ENCODE data around the gene TTLL12.

Gene TTLL12

DNA sequence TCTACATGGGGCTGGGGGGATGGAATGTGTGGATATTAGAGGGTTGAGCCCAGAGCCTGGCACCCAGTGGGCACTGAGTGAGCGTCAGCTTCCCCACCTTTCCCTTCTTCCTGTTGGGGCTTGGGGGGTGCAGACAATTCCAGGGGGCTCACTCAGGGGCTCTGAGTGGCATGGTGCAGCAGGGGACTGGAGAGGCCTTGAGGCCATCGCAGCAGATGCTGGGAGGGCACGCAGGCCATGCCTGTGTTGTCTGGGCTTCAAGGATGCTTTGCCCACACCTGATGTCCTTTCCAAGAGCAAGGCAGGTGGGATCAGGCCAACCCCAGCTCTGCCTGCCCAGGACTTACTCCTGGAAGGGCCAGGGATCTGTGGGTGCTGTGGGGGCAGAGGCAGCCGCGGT, 11.2 kb upstream of the TTLL12 start:
- no peak for DNase-seq

DNA sequence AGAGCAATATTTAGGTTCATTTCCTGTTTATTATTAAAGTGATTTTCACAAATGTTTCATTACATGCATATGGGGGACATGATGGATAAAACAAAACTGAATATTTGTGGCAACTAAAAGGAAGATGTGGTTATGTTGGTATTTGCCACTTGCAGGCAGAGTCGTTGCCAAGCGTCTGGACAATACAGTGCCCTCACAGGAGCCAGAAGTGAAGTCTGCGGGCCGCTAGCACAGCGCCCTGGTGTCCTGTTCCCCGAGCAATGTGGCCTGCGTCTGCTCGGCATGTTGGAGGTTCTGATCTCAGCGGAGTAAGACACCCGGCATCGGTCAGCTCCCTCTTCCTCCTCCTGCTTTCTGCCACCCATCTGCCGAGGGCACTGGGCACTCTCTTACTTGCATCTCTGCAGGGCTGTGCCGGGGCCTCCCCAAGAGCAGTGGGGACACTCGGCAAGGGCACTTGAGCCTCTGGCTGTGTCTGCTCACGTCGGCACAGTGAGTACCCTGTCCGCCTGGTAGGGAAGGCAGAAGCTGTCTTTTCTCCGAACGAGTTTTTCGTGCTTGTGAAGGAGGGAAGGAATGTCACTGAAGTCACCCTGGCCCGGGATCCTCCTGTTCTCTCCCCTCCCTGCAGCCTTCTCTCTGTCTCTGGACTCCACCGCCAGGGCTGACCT, 10.5 kb upstream of the TTLL12 start:
- DNase-seq, result no peak

DNA sequence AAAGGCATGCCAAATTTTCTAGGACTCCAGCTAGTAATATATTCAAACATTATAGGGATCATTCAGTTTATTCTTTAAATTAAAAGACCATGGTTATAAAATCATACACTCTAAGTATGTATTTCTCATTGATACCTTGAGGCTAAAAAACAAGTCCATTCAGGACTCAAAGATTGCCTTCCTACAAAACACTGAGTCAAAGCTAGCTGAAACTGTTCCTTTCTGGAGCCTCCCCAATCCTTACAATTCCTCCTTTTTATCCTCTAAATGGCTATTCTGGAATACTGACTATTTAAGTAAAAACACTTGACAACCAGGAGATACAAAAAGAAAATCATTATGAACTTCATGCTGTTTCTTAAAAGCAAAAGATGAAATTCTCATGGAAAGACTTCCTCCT, 4.9 kb upstream of the TTLL12 start:
- DNase-seq, result no peak

DNA sequence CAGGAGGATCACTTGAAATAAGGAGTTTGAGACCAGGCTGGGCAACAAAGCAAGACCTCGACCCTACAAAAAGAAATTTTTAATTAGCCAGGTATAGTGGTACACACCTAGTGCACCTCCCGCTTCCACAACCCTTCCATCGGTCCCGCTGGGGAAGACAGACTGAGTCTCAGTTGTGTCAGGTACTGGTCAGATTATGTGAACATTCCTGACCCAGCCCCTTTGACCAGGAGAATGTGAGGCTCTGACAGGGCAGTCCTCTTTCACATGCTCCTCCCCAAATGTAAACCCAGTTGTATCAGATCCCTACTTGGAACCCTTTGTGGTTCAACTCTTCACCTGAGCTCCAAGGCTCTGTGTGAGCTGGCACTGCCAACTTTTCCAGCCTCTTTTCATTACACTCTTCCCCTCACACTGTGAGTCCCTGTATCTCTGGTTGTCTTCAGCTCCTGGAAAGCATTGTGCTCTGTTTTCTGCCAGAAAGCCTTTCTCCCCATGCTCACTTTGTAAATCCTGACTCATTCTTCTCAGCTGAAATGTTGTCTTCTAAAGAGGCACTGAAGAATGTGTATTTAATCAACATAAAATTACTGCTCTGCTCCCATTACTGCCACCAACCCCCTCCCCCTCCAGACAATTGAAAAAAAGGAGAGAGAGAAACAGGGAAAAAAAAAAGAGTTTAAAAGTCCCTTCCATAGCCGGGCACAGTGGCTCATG, 2.1 kb upstream of the TTLL12 start:
- DNase-seq, result no peak

DNA sequence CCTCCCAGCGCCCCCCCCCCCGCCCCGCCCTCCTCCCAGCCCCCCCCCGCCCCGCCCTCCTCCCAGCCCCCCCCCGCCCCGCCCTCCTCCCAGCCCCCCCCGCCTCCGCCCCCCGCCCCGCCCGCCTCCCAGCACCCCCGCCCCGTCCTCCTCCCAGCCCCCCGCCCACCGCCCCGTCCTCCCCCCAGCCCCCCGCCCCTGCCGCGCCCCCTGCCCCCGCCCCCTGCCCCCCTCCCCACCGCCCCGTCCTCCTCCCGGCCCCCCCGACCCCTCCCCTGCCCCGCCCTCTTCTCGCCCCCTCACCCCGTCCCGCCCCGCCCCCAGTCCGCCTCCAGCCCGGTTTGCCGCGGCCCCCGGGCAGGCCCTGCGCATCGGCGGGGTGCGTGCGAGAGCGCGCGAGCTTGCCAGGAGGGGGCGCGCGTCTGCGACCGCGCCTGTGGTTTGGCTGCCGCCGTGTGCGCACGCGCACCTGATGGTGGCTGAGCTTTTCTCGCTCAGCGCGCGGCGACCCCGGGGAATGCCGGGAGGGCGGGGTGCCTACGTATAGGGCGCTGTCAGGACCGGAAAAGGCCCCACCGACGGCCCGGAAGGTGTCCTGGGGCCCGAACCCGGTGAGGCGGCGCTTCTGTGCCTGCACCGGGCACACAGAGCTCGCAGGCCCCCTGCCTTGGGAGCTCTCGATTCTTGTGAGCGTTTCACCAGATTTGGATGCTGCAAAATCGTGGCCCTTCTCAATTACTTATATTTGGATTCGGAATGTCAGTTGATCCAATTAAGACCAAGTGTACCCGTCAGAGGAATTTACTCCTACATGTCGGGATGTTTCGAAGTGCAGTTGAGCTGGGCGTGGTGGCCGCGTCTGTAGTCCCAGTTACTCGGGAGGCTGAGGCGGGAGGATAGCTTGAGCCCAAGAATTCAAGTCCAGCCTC, 501 bp upstream of the TTLL12 start:
- peak; percentile 98 for DNase-seq

DNA sequence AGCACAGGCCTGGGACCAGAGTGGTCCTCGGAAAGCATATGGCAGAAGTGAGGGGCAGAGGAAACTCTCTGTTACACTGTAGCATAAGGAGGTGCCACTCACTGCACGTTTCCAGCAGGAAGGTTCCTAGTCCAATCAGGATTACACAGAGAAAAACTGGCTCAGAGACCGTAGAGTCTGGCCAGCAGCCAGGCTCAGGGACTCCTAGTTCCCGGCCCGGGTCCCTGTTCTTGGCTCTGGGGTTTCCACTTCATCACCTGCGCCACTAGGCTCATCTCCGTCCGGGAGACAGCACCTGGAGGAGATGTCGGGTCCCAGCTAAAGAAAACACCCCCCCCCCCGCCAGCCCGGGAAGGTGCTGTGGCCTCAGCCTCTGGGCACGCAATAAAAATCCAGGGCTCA, 1.1 kb downstream of the TTLL12 start:
- no peak for DNase-seq

DNA sequence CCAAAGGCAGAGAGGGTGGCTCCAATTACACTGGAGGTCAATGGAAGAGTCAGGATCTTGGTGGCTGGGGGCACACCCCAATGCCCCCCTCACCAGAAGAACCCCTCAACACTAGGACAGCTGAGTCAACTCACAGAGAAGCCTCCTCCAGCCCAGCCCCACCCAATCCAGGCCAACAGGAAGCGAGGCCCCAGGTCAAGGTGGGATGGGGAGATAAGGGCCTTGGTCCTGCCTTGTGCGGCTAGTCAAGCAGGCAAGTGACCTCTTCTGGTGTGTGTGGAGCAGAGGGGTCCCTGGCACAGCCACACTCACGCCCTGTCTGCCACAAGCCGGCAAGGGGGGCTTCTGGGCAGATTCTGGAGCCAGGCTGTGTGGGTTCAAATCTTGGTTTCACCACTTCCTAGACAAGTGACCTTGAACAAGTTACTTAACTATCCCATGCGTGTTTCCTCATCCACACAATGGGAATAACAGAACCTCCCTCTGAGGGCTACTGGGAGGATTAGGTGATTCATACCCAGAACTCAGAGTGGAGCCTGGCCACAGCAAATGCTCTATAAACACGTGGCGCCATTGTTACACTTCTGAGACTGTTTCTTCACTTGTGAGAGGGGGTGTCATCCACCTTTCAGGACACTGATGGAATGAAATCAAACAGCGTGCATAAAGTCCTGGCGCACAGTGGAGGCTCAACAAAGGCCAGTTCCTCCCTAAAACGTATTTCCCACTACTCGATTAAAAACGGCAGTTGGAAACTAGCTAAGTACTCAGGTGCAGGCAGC, 3.2 kb downstream of the TTLL12 start:
- no peak for DNase-seq

DNA sequence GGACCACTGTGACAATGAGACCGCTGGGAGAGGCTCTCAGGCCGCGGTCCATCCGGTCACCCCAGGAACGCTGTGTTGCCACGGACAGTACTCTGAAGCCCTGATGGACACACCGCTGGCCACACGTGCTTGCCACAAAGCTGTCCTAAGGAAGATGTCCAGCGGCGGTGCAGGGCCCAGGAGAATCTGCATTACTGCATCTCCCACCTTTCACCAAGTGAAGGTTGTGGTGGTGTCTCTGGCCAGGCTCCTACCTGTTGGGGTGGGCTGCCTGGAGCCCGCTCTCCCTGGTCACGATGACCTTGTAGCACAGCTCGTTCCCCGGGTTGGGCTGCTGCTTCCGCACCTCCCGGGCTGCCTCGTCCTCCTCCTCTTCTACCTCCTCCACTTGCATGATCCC, 4.2 kb downstream of the TTLL12 start:
- no peak for DNase-seq

DNA sequence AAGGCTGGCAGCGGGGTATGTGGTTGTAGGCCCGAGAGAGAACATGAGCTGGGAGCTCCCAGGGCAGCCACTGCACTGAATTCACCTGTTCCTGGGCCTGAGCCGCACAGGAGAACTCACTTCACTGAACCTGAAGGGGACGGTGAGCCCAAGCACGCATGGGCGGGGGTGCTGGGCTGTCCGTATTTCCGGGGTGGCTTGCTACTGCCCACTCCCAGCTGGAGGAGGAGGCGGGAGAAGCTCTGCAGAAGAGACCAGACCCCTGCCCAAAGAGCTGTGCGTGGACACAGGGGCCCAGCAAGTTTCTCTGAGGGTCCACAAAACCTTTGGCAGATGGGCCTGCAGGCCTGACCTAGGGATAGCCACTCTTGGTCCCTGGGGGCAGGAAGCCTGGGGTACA, 4.8 kb downstream of the TTLL12 start:
- DNase-seq, result no peak

DNA sequence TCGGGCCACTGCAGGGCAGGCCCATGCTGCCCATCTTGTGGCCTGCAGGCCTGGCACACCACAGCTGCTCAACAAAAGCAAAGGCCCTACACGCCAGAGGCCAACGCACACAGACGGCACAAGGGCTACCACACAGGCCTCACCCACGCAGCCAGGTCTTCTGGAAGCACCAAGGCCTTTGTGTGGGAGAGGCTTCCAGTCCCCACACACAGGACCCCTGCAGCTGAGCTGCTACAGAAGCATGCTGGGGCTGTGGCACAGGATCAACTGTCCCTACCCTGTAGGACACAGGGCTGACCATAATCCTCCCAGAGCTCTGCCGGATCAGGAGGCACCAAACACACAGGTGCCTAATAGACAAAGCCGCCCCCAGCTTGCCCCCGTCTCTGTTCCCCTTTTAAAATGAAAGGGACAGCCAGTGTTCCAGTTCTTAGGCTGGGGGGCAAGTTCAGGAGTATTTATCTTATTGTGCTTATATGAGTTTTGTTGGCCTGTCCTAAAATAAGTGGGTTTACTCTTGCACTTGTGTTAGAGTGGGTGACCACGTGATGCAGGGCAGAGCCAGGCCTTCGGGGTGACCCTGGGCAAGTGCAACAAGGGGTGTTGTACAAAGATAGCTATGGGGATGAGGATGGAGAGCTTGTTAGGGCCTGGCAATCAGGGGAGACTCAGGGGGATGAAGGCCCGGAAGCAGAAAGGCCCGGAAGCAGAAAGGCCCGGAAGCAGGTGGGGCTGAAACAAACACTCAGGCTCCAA, 5.4 kb downstream of the TTLL12 start:
- DNase-seq, result no peak

DNA sequence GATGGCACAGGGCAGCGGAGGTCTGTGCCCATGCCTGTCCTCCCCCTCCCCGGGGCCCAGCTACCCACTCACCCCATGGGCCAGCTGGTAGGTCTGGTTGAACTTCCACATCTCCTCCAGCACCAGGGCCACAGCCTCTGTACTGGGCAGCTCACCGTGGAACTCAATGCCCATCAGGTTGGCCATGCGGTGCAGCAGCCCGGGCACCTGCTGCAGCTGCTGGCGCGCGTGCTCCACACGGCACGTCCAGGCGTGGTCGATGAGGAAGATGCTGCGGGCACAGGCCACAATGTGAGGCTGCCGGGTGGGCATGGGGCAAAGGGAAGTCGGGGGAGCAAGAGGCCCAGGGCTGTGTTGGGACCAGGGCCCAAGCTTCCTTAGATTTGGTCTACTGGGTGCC, 6.3 kb downstream of the TTLL12 start:
- no peak for DNase-seq

DNA sequence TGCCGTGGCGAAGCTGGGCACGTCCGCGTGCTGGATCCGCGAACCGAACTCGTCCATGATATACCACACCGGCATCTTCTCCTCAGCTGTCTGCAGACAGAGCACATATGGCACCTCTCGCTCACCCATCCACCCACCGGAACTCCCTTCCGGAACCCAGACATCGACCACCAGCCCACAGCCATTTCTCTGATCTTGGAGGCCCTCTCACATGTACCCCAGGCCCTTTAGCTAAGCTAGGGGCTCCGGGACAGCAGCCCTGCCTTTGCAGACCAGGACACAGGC, 7.1 kb downstream of the TTLL12 start:
- no peak for DNase-seq

DNA sequence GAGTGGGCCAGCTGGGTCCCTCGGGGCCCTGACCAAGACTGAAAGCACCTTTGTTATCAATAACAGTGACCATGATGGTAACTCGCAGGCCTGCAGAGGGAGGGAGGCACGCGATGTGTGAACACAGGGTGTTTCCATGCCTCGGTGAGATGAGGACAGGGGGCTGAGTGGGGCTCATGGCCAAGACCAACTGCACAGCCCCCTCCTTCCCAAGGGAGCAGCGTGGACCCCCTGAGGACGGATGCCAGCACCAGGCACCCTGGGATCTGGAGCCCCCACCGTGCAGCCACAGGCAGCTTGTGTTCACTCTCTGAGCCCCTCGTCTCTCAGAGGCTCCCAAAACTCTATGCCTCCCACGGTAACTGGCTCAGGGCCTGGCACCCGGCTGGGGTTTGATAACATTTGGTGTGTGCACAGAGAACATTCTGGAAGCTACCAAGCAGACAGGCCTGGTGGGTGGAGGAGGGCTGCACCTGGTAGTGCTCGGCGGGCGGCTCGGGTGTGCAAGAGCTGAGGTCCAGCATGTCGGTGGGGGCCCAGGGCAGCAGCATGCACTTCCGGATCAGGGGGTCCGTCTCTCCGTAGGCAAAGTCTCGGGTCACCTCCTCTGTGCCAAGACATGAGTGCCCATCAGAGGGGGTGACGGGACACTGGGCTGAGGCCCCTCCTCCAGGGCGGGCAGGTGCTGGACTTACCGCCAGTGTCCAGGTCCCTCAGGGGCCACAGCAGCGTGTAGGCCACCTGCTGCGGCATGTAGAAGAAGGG, 7.6 kb downstream of the TTLL12 start:
- no peak for DNase-seq

DNA sequence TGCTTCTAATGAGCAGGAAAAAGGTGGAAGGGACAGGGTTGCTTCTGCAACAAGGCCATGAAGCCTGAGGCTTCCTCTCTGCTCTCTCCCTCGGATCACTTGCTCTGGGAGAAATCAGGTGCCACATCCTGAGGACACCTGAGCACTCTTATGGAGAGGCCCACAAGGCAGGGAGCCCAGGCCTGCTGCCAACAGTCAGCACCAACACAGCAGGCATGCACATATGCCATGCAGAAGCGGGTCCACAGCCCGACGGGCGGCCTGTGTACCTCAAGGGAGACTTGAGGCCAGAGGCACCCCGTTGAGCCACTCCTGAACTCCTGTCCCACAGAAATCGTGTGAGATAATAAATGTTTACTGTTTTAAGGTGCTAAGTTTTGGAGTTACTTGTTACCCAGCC, 9.5 kb downstream of the TTLL12 start:
- DNase-seq, result no peak

DNA sequence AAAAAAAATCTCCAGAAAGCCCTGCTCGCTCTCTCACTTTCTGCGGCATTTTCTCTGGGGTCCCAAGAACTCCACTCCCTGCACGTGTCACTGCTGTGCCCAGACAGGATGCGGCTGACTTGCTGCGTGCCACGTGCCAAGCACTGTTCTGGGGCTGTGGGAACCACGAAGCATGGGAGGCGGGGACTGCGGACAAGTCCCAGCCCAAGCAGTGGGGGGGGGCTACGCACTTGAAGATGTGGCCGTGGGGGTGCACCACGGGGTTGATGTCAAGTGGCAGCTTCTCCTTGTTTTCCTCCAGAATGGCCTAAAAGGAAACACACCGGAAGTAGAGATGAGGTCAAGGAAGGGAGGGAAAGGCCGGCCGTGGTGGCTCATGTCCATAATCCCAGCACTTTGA, 10.8 kb downstream of the TTLL12 start:
- DNase-seq, result no peak

DNA sequence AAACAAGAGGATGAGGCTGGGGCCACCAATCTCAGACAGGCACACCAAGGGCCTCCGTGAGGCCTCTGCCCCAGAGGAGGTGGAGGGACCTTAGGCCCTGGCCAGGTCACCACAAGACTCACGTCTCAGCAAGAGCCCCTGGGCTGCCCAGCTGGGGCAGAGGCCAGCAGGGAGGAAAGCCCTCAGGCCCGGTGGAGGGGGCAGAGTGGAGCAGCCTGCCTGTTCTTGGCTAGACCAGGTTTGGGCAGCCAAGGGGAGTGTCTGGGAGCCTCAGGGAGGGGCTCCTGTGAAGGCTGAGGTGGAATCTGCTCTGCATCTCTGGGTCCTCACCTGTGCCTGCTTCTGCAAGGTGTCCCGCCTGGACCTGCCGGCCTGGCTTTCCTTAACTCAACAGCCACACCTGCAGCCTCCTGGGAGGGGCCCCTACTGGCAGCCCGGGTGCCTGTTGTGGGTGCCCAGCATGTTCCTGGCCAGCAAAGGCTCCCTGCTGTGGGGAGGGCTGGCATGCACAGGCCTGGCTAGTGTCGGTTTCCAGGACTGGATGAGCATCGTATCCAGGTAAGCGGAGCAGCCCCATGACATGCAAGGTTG, 11.9 kb downstream of the TTLL12 start:
- no peak for DNase-seq

DNA sequence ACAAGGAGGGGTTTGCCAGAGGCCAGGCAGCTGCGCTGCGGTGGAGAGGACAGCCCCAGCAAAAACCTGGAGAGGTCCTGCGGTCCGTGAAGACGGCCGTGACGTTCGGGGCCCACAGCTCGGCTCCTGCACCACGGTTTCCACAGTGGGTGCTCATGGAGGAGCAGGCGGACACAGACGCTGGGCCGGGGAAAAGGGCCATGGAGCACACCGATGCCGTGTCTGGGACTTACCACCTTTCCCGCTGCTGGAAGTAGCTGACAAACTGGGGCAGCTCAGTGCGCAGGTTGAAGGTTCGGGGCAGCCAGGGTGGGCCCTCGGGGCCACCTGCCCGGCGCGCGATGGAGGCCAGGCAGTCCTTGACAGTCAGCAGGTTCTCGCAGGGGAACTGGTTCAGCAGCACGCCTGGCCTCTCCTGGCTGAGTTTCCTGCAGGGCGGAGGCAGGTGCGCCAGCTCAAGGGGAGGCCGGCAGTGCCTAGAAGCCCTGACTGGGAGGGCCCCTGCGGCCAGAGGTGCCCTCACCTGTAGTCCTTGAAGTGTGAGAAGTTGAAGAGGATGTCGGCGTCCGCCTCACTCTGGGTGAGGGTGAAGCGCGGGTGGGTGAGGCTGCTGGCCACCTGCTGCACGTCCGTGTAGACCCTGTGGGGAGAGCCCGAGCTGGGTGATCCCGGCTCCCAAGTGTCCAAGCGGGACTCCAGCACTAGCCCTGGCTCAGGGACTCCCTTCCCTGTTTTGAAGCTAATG, 12.8 kb downstream of the TTLL12 start:
- no peak for DNase-seq

DNA sequence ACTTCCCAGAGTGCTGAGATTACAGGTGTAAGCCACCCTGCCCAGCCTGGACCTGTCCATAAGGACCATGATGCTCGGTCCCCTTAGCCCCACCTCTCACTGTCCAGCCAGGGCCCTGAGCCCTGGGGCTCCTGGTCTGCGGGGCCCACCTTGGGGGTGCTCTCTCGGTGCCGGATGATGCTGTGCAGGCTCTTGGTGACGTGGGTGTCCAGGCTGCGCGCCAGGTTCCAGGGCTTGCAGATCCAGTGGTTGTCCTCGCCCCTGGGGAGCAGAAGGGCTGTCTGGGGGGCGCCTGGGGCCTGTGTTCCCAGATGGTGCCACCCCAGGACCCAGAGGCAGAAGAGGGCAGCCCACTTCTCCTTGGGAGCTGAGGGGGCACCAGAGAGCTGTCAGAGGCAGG, 13.4 kb downstream of the TTLL12 start:
- no peak for DNase-seq

DNA sequence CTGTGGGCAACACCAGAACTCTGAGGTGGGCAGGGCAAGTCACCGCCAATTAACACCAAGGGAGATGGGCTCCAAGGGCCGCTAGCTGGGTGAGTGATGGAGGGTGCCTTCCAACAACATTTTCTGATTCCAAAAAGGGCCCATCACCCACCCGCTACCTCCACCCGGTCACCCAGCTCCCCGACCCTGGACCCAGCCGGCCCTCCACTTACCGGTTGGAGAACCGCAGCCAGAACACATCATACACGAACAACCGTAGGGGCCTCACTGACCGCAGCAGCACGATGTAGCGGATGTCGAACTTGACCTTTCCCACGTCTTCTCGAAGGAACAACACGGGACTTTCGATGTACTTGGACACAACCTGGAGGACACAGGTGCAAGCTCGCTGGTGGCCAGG, 14.7 kb downstream of the TTLL12 start:
- DNase-seq, result no peak

DNA sequence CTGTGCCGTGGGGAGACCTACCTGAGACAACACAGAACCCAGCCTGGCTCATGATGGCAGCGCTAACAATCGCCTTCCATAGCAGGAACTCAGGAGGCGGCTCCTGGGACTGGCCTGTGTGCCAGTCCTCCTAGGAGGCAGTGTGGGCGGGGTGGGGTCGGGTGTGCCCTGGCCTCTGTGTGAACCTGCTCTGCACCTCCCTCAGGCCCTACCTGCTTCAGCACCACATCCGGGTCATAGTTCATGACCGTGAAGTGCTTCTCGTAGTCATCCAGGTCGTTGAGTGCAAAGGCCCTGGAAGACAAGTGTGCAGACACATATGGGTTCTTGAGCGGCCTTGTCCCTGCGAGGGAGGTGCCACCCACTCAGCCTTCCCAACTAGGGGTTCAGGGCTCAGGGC, 15.3 kb downstream of the TTLL12 start:
- DNase-seq, result no peak
